Trophoblast cell (in vitro differentiated cells and primary cell): ENCODE measurements around the gene RAD51B.
A peak's percentile ranks its signal among the peaks of the same experiment; 100 is the strongest.

Experiments
- DNase-seq, 2 donors: peaks; one replicate each; pipeline ENCODE4 v3.0.0-alpha.2; 2016
- H2AFZ ChIP-seq: 2 replicates; pipeline ENCODE4 v1.6.1; 2013; ENCODE audit warnings: low read length, moderate library complexity, mild to moderate bottlenecking; ENCODE audit not compliant: insufficient read depth, poor library complexity
- H2AK5ac ChIP-seq: 2 replicates; pipeline ENCODE4 v1.6.1; 2013; ENCODE audit warnings: mild to moderate bottlenecking, low read length
- H2BK120ac ChIP-seq: 2 replicates; pipeline ENCODE4 v1.6.1; 2013; ENCODE audit warnings: low read length, mild to moderate bottlenecking, moderate library complexity; ENCODE audit not compliant: insufficient read depth, poor library complexity
- H2BK12ac ChIP-seq: 2 replicates; pipeline ENCODE4 v1.6.1; 2013; ENCODE audit warnings: mild to moderate bottlenecking, low read length, moderate library complexity
- H2BK5ac ChIP-seq: 2 replicates; pipeline ENCODE4 v1.6.1; 2013; ENCODE audit warnings: low read length, low read depth, moderate library complexity, mild to moderate bottlenecking; ENCODE audit not compliant: poor library complexity
- H3K14ac ChIP-seq: 2 replicates; pipeline ENCODE4 v1.6.1; 2013; ENCODE audit warnings: mild to moderate bottlenecking, low read length
- H3K18ac ChIP-seq: 2 replicates; pipeline ENCODE4 v1.6.1; 2013; ENCODE audit warnings: mild to moderate bottlenecking, low read length
- H3K23ac ChIP-seq: 2 replicates; pipeline ENCODE4 v1.6.1; 2013; ENCODE audit warnings: low read length
- H3K27ac ChIP-seq: 2 replicates; pipeline ENCODE4 v1.5.1; 2013; ENCODE audit warnings: low read depth, mild to moderate bottlenecking, inconsistent platforms, low read length, moderate library complexity
- H3K27me3 ChIP-seq: 2 replicates; pipeline ENCODE4 v1.6.1; 2013; ENCODE audit warnings: inconsistent platforms, mild to moderate bottlenecking, low read length, moderate library complexity; ENCODE audit not compliant: insufficient read depth
- H3K36me3 ChIP-seq, 2 experiments: 1 replicate in 1 of 2; 2 replicates in 1 of 2; pipeline ENCODE4 v1.6.1; 2013; ENCODE audit warnings: low read length in 2 of 2, mild to moderate bottlenecking in 2 of 2, moderate library complexity in 1 of 2; ENCODE audit not compliant: insufficient read depth in 2 of 2, control insufficient read depth in 1 of 2
- H3K4ac ChIP-seq: 2 replicates; pipeline ENCODE4 v1.6.1; 2013; ENCODE audit warnings: low read depth, mild to moderate bottlenecking, low read length, moderate library complexity
- H3K4me1 ChIP-seq, 2 experiments: 1 replicate in 1 of 2; 2 replicates in 1 of 2; pipeline ENCODE4 v1.6.1; 2013; ENCODE audit warnings: low read length in 2 of 2, mild to moderate bottlenecking in 2 of 2, moderate library complexity in 1 of 2; ENCODE audit not compliant: insufficient read depth in 2 of 2, control insufficient read depth in 1 of 2
- H3K4me2 ChIP-seq: 2 replicates; pipeline ENCODE4 v1.6.1; 2013; ENCODE audit warnings: inconsistent platforms, mild to moderate bottlenecking, low read length, moderate library complexity
- H3K4me3 ChIP-seq: 2 replicates; pipeline ENCODE4 v1.5.1; 2013; ENCODE audit warnings: mild to moderate bottlenecking, low read depth, low read length, inconsistent platforms
- H3K79me1 ChIP-seq: one replicate; pipeline ENCODE4 v1.6.1; 2013; ENCODE audit warnings: low read length
- H3K79me2 ChIP-seq: 2 replicates; pipeline ENCODE4 v1.6.1; 2013; ENCODE audit warnings: low read length, mild to moderate bottlenecking; ENCODE audit not compliant: control insufficient read depth, insufficient read depth, poor library complexity
- H3K9ac ChIP-seq: 2 replicates; pipeline ENCODE4 v1.6.1; 2013; ENCODE audit warnings: mild to moderate bottlenecking, low read length
- H3K9me3 ChIP-seq: 2 replicates; pipeline ENCODE4 v1.6.1; 2013; ENCODE audit warnings: low read depth, mild to moderate bottlenecking, control low read depth, inconsistent platforms, low read length; ENCODE audit not compliant: insufficient read depth
- H4K12ac ChIP-seq: 2 replicates; pipeline ENCODE4 v1.6.1; 2013; ENCODE audit warnings: low read depth, mild to moderate bottlenecking, low read length, moderate library complexity
- H4K8ac ChIP-seq: 2 replicates; pipeline ENCODE4 v1.6.1; 2013; ENCODE audit warnings: low read depth, mild to moderate bottlenecking, low read length, moderate library complexity
- H4K91ac ChIP-seq: one replicate; pipeline ENCODE4 v1.6.1; 2013; ENCODE audit warnings: low read depth, mild to moderate bottlenecking, low read length, moderate library complexity
- WGBS: extraction: QIAGEN DNeasy Blood & Tissue Kit; methylation state at CpG from one replicate; pipeline ENCODE4 v1.1.7; 2013; ENCODE audit warnings: missing lambda C conversion rate; ENCODE audit not compliant: insufficient read length, insufficient coverage; ENCODE audit errors: extremely low coverage; 5-methylcytosine and 5-hydroxymethylcytosine counted together

RAD51B gene

GRCh38 chr14:68229423-68230100, 410.0 kb downstream of the RAD51B start:
- Histone ChIP-seq H3K9me3 (no peaks in the 10 kb centered on the region), H2BK120ac (peak overlapping the region; percentile 18), H2AK5ac (peak overlapping the region; percentile 91), H3K4ac (no peak overlapping the region), H2BK5ac (peak overlapping the region; percentile 46), H3K79me1 (peaks cover 9% of the 10 kb centered on the region), H3K9ac (no peak overlapping the region), H4K12ac (no peak overlapping the region), H3K4me3 (no peak overlapping the region), H4K8ac (no peak overlapping the region), H3K23ac (no peak overlapping the region), H3K14ac (no peak overlapping the region), H3K79me2 (no peaks in the 10 kb centered on the region), H3K36me3 (no peaks in the 10 kb centered on the region), H3K27ac (no peak overlapping the region), H3K18ac (no peak overlapping the region), H2BK12ac (peak overlapping the region; percentile 98), H3K4me1 (peaks cover 0 to 8% of the 10 kb centered on the region in 2 experiments), H4K91ac (peak overlapping the region; percentile 78), H3K27me3 (no peaks in the 10 kb centered on the region), H2AFZ (no peak overlapping the region), H3K4me2 (no peak overlapping the region)
- WGBS = no CpG with 5 or more reads among the region's 3 CpGs
- DNase-seq = no peak

- Histone ChIP-seq H3K4me3 (no peak overlapping the region), H3K23ac (no peak overlapping the region), H2BK5ac (no peak overlapping the region), H3K4me2 (no peak overlapping the region), H3K79me2 (no peaks in the 10 kb centered on the region), H4K12ac (no peak overlapping the region), H4K91ac (no peak overlapping the region), H3K4ac (no peak overlapping the region), H3K27ac (no peak overlapping the region), H3K18ac (no peak overlapping the region), H3K36me3 (no peaks in the 10 kb centered on the region), H3K14ac (no peak overlapping the region), H3K4me1 (peaks cover 0 to 8% of the 10 kb centered on the region in 2 experiments), H2AFZ (no peak overlapping the region), H3K27me3 (no peaks in the 10 kb centered on the region), H3K9me3 (no peaks in the 10 kb centered on the region), H3K9ac (no peak overlapping the region), H2BK120ac (no peak overlapping the region), H3K79me1 (peaks cover 9% of the 10 kb centered on the region), H2AK5ac (no peak overlapping the region), H4K8ac (no peak overlapping the region), H2BK12ac (no peak overlapping the region)
- no CpG with 5 or more reads among the region's 3 CpGs for WGBS
- no peak for DNase-seq
Observed at GRCh38 chr14:68230202-68230949, 410.8 kb downstream of the RAD51B start.

GRCh38 chr14:68230950-68231717, 411.6 kb downstream of the RAD51B start:
- H3K9ac ChIP-seq = no peak overlapping the region
- no peak overlapping the region for H3K18ac ChIP-seq
- no peaks in the 10 kb centered on the region for H3K9me3 ChIP-seq
- no peak overlapping the region for H3K4me3 ChIP-seq
- no peak overlapping the region for H2AFZ ChIP-seq
- no peak overlapping the region for H3K4me2 ChIP-seq
- peaks cover 9% of the 10 kb centered on the region for H3K79me1 ChIP-seq
- peak overlapping the region; percentile 97 for H2BK12ac ChIP-seq
- peak overlapping the region; percentile 40 for H4K91ac ChIP-seq
- H3K4ac ChIP-seq = no peak overlapping the region
- no peak overlapping the region for H2BK120ac ChIP-seq
- no peaks in the 10 kb centered on the region for H3K27me3 ChIP-seq
- no peak overlapping the region for H3K27ac ChIP-seq
- H4K8ac ChIP-seq = no peak overlapping the region
- no peak overlapping the region for H3K14ac ChIP-seq
- H2AK5ac ChIP-seq = peak overlapping the region; percentile 80
- no peaks in the 10 kb centered on the region for H3K36me3 ChIP-seq
- H3K23ac ChIP-seq = no peak overlapping the region
- no peaks in the 10 kb centered on the region for H3K79me2 ChIP-seq
- H3K4me1 ChIP-seq = peaks cover 0 to 8% of the 10 kb centered on the region in 2 experiments
- H4K12ac ChIP-seq = no peak overlapping the region
- no peak for DNase-seq
- no CpG with 5 or more reads among the region's 2 CpGs for WGBS
- no peak overlapping the region for H2BK5ac ChIP-seq

GRCh38 chr14:68231898-68232297, 412.3 kb downstream of the RAD51B start:
- Histone ChIP-seq H3K14ac (no peak overlapping the region), H3K4ac (no peak overlapping the region), H2AK5ac (no peak overlapping the region), H4K8ac (no peak overlapping the region), H4K91ac (no peak overlapping the region), H4K12ac (no peak overlapping the region), H3K9ac (no peak overlapping the region), H2BK12ac (no peak overlapping the region), H3K23ac (no peak overlapping the region), H3K18ac (no peak overlapping the region), H3K4me3 (no peak overlapping the region), H3K36me3 (no peaks in the 10 kb centered on the region), H3K79me2 (no peaks in the 10 kb centered on the region), H3K4me1 (peaks cover 0 to 8% of the 10 kb centered on the region in 2 experiments), H3K27ac (peak overlapping the region; percentile 50), H2BK120ac (no peak overlapping the region), H2BK5ac (no peak overlapping the region), H3K4me2 (no peak overlapping the region), H2AFZ (no peak overlapping the region), H3K9me3 (no peaks in the 10 kb centered on the region), H3K27me3 (no peaks in the 10 kb centered on the region), H3K79me1 (peaks cover 9% of the 10 kb centered on the region)
- WGBS = no CpG with 5 or more reads among the region's 1 CpG
- no peak for DNase-seq
